NT2/D1 (cell line): ENCODE data around the gene SLC44A5.

ENCODE experiments used
- SUZ12 ChIP-seq: IDR thresholded peaks from 2 replicates; pipeline ENCODE4 v1.6.1; 2011; ENCODE audit not compliant: insufficient read length, insufficient read depth; ENCODE audit errors: extremely low read depth
- YY1 ChIP-seq: IDR thresholded peaks from 2 replicates; pipeline ENCODE4 v1.6.1; 2011; ENCODE audit not compliant: insufficient read length, insufficient read depth

GRCh38 chr1:75461808-75462325 is 149.0 kb downstream of the SLC44A5 start:
- no peak for TF ChIP-seq SUZ12
- no peak for TF ChIP-seq YY1
